Measurements from ENCODE around the gene NOC3L.

Gene NOC3L

DNA sequence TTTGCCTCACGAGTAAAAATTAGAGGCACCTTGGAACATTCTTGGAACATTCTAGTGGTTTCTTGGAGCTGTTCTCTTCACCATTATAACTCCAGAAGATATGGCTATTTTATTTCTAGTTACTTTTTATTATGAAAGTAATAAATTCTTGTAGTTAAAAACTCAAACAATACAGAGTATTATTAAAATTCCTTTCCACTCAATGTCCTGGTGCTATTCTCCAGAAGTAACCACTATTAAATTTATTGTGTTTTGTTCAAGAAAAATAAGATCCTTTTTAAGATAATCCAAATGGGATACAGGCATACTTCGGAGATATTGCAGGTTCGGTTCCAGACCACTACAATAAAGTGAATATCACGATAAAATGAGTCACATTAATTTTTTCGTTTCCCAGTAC lies 68.6 kb downstream of the NOC3L start:
- no peaks in the 10 kb centered on the region for H3F3A ChIP-seq (ENCODE audit: insufficient read depth)
- no peak overlapping the region for H2AFZ ChIP-seq (ENCODE audit: low read depth, low read length, severe bottlenecking)
- no peak overlapping the region for H3K4me2 ChIP-seq (ENCODE audit: low read depth, low read length, poor library complexity, severe bottlenecking)
- H3K79me2 ChIP-seq (ENCODE audit: insufficient read depth, low read length), result no peaks in the 10 kb centered on the region
- H4K20me1 ChIP-seq (ENCODE audit: low read depth, low read length), result no peaks in the 10 kb centered on the region
- no peaks in the 10 kb centered on the region for H3K9me2 ChIP-seq (replicated peaks; ENCODE audit: insufficient read depth, low read length)
- H3K9ac ChIP-seq (ENCODE audit: low read length), result no peak overlapping the region
- H3K27me3 ChIP-seq (ENCODE audit: low read length), result no peaks in the 10 kb centered on the region
- no peak for TF ChIP-seq EZH2phosphoT487 (conservative IDR thresholded peaks at IDR 0.05; ENCODE audit: low read length)
- no peaks in the 10 kb centered on the region for H3K9me3 ChIP-seq (ENCODE audit: insufficient read depth, low read length)
- no peaks in the 10 kb centered on the region for H3K36me3 ChIP-seq (ENCODE audit: low read length)
- H3K4me3 ChIP-seq (ENCODE audit: insufficient read depth, low read length, poor library complexity, severe bottlenecking), result no peak overlapping the region
- no peak overlapping the region for H3K27ac ChIP-seq (ENCODE audit: low read depth, low read length)

DNA sequence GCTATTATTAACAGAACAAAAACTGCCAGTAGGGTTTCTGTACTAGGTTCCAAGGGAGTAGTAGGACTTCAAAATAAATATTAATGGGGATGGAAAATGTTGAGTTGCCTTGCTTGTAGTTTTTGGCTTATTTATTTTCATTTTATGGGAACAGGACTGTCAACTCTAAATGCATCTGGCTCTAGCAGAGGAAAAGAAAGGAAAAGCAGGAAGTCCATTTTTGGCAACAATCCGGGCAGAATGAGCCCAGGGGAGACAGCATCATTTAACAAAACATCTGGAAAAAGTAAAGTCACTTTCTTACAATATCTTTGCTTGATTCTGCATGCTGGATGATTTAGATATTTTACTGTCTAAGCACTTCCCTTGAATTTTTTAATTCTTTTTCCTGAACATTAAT lies 69.4 kb downstream of the NOC3L start:
- Histone ChIP-seq H3K9me3 (ENCODE audit: insufficient read depth, low read length) (no peaks in the 10 kb centered on the region), H3K36me3 (ENCODE audit: low read length) (no peaks in the 10 kb centered on the region), H3K4me3 (ENCODE audit: insufficient read depth, low read length, poor library complexity, severe bottlenecking) (no peak overlapping the region), H4K20me1 (ENCODE audit: low read depth, low read length) (no peaks in the 10 kb centered on the region), H3F3A (ENCODE audit: insufficient read depth) (no peaks in the 10 kb centered on the region), H3K79me2 (ENCODE audit: insufficient read depth, low read length) (no peaks in the 10 kb centered on the region), H3K9ac (ENCODE audit: low read length) (no peak overlapping the region), H2AFZ (ENCODE audit: low read depth, low read length, severe bottlenecking) (no peak overlapping the region), H3K27me3 (ENCODE audit: low read length) (no peaks in the 10 kb centered on the region), H3K4me2 (ENCODE audit: low read depth, low read length, poor library complexity, severe bottlenecking) (no peak overlapping the region), H3K9me2 (replicated peaks; ENCODE audit: insufficient read depth, low read length) (no peaks in the 10 kb centered on the region), H3K27ac (ENCODE audit: low read depth, low read length) (no peak overlapping the region)
- TF ChIP-seq CTCF (IDR thresholded peaks at IDR 0.05; ENCODE audit: insufficient read depth, low read length, poor library complexity, severe bottlenecking) (no peak), EZH2phosphoT487 (conservative IDR thresholded peaks at IDR 0.05; ENCODE audit: low read length) (no peak)

- Histone ChIP-seq H3K4me2 (ENCODE audit: low read depth, low read length, poor library complexity, severe bottlenecking) (no peak overlapping the region), H2AFZ (ENCODE audit: low read depth, low read length, severe bottlenecking) (no peak overlapping the region), H3F3A (ENCODE audit: insufficient read depth) (no peaks in the 10 kb centered on the region), H3K9me3 (ENCODE audit: insufficient read depth, low read length) (no peaks in the 10 kb centered on the region), H3K36me3 (ENCODE audit: low read length) (no peaks in the 10 kb centered on the region), H3K27ac (ENCODE audit: low read depth, low read length) (no peak overlapping the region), H3K79me2 (ENCODE audit: insufficient read depth, low read length) (no peaks in the 10 kb centered on the region), H3K9me2 (replicated peaks; ENCODE audit: insufficient read depth, low read length) (no peaks in the 10 kb centered on the region), H3K4me3 (ENCODE audit: insufficient read depth, low read length, poor library complexity, severe bottlenecking) (no peak overlapping the region), H4K20me1 (ENCODE audit: low read depth, low read length) (no peaks in the 10 kb centered on the region), H3K9ac (ENCODE audit: low read length) (no peak overlapping the region), H3K27me3 (ENCODE audit: low read length) (no peaks in the 10 kb centered on the region)
- TF ChIP-seq EZH2phosphoT487 (conservative IDR thresholded peaks at IDR 0.05; ENCODE audit: low read length), result no peak
- TF ChIP-seq CTCF (IDR thresholded peaks at IDR 0.05; ENCODE audit: insufficient read depth, low read length, poor library complexity, severe bottlenecking), result no peak
Measured at GRCh38 chr10:94292434-94293090, 70.2 kb downstream of the NOC3L start.

DNA sequence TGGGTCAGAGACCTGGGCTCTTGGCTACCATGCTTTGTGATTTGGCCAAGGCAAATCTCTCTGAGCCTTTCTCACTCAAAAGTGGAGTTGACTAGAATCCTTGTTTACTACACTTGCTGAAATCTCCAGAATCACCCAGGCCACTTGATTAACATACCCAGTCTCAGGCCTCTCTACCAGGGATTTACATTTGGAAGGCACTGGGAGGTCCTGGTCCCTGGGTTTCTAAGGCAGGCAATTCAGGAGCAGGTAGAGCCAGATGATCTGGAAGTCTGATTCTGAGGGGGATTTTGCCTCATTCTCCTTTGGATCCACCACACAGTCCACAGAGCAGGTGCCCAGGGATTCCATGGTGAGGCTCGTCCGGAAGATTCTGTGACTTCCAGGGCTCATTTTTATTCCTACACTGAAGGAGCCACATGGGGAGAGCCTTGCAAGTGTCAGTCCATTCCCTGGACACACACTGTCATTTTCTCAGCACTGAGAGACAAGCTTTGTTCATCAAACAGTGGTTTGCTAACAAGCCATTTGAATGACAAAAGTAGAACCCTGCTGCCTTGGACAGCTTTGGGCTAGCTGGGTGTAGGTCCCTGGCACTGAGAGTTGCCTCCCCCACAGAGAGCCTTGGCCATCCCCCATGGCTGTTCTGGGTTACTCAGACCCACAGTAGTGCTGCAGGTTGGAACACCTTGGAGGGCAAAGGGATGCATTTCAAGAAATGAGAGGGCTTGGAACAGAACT lies 74.2 kb downstream of the NOC3L start:
- Histone ChIP-seq H3K4me2 (ENCODE audit: low read depth, low read length, poor library complexity, severe bottlenecking) (no peak overlapping the region), H2AFZ (ENCODE audit: low read depth, low read length, severe bottlenecking) (no peak overlapping the region), H3K9me2 (replicated peaks; ENCODE audit: insufficient read depth, low read length) (no peaks in the 10 kb centered on the region), H3K27me3 (ENCODE audit: low read length) (no peaks in the 10 kb centered on the region), H3K9ac (ENCODE audit: low read length) (no peak overlapping the region), H3K79me2 (ENCODE audit: insufficient read depth, low read length) (no peaks in the 10 kb centered on the region), H3K36me3 (ENCODE audit: low read length) (no peaks in the 10 kb centered on the region), H4K20me1 (ENCODE audit: low read depth, low read length) (no peaks in the 10 kb centered on the region), H3K4me3 (ENCODE audit: insufficient read depth, low read length, poor library complexity, severe bottlenecking) (no peak overlapping the region), H3K27ac (ENCODE audit: low read depth, low read length) (no peak overlapping the region), H3K9me3 (ENCODE audit: insufficient read depth, low read length) (no peaks in the 10 kb centered on the region), H3F3A (ENCODE audit: insufficient read depth) (no peaks in the 10 kb centered on the region)
- TF ChIP-seq EZH2phosphoT487 (conservative IDR thresholded peaks at IDR 0.05; ENCODE audit: low read length) (no peak), CTCF (IDR thresholded peaks at IDR 0.05; ENCODE audit: insufficient read depth, low read length, poor library complexity, severe bottlenecking) (no peak)

Data from SU-DHL-6 (cell line).